ENCODE data around the gene SMG6.
"Not testable (repeated sequence)": the region's sequence is repeated elsewhere in the genome, so short reads cannot be mapped to it uniquely, and the experiment has no call there.

SMG6 gene

DNA sequence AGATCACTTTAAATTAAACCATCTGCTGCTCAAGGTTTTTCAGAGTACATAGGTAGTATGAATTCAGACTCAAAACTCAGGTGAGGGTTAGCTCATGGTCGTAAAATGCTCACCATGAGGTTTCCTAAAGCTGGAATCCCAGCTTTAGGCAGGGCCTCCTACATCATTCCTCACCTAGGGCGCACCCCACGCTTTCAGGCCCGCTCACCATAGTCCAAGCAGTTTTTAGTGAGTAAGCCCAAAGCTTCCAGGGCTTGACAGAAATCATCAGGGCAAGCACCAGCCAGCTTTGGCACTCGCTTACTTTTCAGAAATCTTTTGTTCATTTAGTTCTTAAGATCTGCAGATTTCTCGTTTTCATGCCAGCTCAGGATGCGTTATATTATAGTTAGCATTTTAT is 158.9 kb downstream of the SMG6 start:
- DNase-seq (ENCODE audit: low read depth, low spot score) = no peak

DNA sequence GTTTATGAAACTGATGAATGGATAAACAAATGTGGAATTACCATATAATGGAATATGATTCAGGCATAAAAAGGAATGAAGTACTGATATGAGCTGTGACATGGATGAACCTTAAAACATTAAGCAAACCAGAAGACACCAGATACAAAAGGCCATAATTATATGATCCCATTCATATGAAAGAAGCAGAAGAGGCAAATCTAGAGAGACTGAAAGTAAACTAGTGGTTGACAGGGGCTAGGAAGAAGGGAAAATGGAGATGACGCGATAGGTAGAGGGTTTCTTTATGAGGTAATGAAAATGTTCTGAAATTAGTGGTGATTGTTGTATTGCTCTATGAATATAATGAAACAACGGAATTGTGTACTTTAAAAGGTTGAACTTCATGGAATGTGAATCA is 160.3 kb downstream of the SMG6 start:
- no peak for DNase-seq (ENCODE audit: low read depth, low spot score)

DNA sequence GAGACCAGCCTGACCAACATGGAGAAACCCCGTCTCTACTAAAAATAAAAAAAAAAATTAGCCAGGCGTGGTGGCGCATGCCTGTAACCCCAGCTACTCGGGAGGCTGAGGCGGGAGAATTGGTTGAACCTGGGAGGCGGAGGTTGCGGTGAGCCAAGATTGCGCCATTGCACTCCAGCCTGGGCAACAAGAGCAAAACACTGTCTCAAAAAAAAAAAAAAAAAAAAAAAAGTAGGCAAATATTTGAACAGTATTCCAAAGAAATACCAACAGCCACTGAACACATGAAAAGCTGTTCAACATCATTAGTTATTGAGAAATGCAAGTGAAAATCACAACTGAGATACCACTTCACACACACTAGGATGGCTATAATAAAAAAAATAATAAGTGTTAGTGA is 160.9 kb downstream of the SMG6 start:
- not testable (repeated sequence) for DNase-seq (ENCODE audit: low read depth, low spot score)

DNA sequence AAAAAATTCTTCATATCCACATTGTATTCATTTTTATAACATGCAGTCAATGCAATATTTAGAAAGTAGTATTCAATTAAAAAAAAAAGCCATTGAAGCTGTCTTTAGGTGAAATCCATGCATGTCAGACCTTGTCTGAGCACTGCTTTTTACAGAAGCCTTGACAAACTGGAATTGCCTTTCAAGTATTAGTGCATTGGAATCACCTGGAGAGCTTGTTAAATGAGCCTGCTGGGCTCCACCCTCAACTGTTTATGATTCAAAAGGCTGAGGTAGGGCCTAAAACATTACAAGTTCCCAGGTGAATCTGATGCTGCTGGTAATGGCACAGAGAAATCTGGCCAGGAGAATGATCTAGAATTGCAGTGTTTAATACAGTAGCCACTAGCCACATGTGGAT is 162.9 kb downstream of the SMG6 start:
- no peak for DNase-seq (ENCODE audit: low read depth, low spot score)

DNA sequence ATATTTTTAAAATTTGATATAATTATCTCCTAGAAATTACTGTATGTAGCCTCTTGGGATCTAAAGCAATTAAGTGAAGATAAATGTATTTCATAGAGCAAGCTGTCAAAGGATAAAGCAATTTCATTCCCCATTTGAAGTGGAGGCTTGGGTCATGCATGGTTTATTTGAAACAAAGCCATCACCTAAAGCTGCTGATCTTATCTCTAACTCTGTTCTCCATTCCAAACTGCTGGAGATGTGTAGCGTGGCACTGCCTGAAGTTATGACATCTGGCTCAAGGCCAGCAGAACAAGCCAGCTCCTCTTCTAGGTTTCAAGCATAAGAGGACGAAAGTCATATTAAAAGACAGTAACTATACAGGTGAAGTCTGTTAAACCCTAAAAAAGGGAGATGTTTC is 164.8 kb downstream of the SMG6 start:
- no peak for DNase-seq (ENCODE audit: low read depth, low spot score)

DNA sequence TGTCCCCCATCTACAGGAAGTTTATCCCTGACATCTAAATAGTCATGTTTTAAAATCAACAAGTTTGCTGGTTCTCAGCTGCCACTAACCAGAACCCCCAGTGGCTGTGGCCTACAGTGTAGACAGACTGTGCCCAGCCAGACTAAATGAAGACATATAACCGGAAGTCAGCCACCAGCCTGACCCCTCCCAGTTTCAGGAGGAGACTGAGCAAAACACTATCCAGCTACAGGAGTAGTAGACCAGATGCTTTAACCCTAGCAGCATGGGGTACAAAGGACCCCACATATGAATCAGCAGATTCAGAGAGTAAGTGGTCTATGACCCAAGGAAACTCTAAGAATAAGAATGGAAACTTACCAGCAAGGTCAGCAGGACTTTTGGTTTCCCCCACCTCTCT is 165.3 kb downstream of the SMG6 start:
- DNase-seq (ENCODE audit: low read depth, low spot score) = no peak

DNA sequence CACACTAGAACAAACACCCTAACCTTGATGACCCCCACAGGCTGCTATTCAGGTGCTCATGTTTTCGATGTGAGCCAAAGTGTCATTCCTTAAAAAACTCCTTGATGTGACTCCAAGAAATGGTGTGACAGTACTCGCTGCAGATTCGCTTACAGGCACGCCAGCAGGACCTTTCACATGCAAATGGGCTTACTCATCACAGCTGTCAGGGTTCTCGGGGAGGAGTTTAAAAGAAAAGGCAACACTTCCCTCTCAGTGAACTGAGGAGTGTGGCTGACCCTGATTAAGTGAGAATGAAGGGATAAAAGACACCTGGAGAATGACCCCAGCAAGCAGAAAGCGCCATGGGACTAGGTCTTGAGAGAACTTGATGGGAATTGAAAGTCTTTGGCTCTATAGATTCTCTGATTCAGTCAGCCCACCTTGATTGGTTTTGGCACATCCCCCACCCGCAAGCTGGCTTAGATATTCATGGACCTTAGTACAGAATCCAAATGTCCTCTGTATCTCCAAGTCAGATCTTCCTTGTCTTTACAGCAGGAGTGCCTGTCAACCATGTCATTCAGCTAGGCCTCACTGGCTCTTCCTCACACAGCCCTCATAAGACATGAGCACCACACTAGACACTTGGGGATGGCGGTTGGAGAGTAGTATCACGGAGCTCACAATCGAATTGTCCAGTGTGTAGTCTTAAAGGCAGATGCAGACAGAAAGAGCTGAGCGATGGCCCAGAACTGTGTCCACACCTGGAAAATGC is 166.1 kb downstream of the SMG6 start:
- DNase-seq (ENCODE audit: low read depth, low spot score) = no peak

DNA sequence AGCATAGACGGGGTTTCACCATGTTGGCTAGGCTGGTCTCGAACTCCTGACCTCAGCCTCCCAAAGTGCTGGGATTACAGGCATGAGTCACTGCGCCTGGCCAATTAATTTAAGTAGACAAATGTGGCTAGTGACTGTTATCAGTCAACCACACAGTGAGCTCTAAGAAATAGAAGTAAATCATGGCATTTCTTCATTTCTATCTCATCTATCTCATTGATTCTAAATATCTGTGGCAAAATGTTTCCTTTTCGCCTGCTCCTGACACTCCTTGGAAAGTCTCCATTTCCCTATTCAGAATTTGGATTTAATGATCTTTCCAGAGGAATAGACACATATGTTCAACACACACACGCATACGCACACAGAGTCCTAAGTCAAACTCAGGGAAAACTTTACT is 167.3 kb downstream of the SMG6 start:
- no peak for DNase-seq (ENCODE audit: low read depth, low spot score)

DNA sequence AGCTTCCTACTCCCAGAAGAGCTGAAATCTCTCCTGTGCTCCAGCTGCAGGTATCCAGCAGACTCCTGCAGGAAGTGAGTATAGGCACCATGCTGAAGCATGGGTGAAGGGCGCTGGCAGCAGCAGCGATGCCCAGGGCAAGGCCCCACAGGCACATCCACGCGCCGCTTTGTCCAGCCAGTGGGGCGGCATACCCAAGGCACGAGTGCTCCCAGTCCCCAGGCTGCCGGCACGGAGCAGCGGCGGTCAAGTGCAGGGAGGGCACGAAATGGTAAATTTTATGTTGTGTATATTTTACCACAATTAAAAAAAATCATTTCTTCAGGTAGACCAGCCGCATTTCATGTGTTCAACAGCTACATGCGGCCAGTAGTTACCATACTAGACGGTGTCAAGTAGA is 175.6 kb downstream of the SMG6 start:
- DNase-seq (ENCODE audit: low read depth, low spot score) = no peak

DNA sequence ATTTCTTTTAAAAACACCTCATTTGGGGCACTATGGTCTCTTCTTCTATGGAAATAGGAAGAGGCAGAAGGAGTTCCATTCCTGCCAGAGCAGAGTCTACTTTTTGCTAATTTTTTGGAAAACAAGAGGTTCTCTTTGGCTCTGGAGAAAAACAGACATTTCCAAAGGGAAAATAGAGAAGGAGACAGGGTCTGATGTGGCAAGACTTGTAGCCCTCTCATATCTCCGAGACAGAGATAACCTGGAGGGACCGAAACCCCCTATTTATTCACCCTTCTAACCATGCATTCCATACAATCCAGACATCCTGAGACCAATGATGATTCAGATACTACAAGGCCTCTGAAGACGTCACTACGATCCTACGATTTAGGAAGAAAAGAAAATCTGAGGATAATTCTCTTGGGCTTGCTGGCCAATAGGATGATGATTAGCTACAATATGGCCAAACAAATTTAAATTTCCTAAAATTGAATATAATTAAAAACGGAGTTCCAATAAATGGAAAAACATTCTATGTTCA is 178.5 kb downstream of the SMG6 start:
- DNase-seq (ENCODE audit: low read depth, low spot score) = no peak

DNA sequence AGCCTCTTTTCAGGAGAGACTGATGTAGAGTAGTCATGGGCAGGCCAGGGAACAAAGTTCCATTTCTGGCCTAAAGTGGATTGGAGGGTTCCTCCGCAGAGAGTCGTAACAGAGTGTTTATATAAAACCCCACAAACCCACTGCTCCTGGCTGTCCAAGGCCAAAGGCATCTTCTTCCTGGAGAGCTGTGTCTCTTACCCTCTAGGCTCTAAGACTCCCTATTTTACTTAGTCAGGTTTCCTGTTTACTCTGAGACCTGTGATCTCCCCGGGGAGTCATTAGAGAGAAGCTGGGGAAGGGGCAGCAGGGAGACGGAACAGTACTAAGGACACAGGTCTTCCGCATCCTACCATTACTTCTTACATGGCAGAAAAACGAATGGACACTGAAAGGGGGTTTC is 179.2 kb downstream of the SMG6 start:
- no peak for DNase-seq (ENCODE audit: low read depth, low spot score)

DNA sequence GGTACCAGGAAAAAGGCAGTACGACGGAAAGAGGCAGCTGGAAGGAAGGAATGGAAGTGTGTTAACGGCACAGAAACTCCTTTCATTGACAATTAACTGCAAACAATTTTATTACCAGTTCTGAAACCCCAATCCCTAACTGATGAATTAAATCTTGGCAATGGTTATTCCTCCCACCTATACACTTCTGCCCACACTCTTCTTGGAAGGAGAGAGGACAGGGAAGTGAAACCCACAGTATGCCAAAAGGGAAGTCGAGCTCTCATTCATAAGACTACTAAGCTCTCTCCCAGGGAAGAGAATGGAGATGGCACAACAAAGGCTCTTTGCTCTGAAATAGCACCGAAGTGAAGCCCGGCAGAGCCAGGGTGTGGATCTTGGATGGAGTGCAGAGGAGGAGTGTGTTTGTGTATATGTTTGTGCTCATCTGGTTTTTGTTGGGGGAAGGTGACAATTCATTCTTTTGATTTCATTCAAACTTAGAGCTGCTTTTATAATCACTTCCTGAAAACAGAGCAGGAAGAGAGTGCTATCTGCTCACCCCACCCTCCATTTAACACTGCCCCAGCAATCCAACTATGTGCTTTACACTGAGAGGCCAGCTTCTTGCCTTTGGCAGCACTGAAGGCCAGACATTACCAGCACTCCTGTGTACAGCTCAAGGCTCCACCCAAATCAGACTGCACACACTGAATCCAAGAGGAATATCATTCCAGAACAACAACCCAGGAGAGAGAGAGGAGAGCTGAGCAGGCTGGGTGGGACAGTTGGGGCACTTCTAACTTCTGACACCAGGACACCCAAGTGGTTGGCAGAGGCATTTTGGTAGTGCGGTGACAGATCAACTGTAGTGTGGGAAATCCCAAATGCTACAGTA is 180.0 kb downstream of the SMG6 start:
- no peak for DNase-seq (ENCODE audit: low read depth, low spot score)

DNA sequence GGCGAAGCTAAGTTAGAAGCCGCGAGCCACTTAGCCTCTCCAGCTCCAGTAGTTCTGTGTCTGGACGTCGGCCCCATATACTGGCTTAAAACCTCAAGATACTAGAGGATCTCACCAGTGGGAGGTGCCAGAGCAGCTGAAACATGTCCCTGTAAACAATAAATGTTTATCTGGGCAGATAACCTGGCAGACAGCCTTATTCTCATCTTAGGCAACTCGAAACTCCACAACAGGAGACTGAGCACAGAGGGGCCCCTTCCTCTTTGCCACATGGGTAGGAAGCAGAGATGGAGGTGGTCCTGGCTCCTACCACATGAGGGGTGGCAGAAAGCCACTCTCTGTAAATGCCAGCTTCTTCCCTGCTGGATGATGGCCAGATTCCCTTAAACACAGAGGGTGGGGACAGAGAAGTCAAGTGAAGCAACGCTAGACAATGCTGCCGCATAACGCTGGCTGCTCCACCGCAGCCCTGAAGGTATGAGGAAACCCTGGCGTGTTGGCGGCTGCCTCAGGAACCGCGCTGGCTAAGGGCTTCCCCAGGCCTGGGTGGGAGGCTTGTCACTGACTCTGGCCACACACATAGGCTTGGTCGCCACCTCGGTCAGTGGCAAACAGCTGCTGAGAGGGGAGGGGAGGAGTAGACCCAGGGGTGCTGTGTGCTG is 180.8 kb downstream of the SMG6 start:
- peak; percentile 53 for DNase-seq (ENCODE audit: low read depth, low spot score)

DNA sequence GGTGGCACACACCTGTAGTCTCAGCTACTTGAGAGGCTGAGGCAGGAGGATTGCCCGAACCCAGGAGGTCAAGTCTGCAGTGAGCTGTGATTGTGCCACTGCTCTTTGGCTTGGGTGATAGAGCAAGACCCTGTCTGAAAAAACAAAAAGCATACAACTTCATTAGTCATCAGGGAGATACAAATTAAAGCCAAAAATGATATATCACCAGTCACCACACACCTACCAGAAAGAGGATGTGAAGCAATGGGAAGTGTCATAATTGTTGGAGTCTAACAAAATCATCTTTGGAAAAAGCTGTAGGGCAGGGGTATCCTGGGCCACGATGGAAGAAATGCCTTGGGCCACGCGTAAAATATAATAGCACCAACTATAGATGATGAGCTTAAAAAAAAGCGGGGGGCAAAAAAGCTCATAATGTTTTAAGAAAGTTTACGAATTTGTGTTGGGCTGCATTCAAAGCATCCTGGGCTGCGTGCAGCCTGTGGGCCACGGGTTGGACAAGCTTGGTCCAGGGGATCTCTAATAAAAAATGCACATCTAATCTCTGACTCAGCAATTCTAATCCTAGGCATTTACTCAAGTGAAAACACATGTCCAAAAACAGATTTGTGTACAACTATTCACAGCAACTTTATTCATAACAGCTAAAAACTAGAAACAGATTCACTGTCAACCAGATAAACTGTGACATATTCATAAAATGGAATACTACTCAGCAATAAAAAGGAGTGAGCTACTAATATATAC is 182.8 kb downstream of the SMG6 start:
- DNase-seq (ENCODE audit: low read depth, low spot score) = no peak

DNA sequence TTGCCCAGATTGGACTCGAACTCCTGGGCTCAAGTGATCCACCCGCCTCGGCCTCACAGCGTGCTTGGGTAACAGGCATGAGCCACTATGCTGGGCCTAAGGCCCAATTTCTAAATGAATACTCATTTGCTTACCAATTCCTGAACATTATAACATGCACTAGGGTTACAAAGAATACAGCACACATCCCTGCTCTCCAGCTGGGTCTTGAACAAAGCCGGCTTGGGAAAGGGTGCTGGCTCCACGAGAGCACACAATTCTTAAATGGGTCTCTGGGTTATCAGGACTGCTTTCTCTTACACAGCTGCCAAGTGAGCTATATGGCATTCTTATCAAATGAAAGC is 190.3 kb downstream of the SMG6 start:
- DNase-seq (ENCODE audit: low read depth, low spot score) = no peak

DNA sequence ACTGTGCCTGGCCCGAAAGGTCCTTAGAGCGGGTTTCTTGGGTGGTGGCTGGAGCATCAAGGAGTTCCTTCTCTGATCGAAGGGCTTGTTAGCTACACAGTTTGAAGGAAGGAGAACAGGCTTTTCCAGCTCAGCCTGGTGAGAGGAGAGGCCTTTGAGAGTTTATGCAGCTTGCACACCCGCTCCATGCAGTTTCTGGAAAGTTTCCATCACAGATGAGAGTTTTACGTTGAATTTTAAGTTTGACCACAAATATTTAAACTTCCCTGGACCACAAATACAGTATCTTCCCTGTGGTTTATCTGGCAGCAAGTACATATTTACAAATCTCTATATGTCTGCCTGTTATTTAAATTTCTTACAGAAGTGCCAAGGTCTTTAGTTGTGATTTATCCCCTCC is 191.9 kb downstream of the SMG6 start:
- DNase-seq (ENCODE audit: low read depth, low spot score) = no peak

DNA sequence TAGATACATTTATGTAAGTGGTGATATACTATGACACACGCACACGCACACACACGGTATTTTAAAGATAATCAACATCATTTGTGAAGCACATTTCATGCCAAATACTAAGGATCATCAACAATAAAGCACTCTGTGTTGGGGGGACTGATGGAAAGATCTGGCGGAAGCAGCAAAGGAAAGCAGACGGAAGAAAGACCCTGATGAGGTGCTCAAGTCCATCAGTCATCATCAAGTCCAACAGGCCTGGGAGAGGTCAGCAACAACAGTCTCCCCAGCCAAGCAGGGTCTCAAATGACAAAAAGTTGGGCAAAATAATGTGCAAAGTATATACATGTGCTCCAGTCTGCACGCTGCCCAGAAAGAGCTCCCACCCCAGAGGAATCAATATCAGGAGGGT is 193.1 kb downstream of the SMG6 start:
- no peak for DNase-seq (ENCODE audit: low read depth, low spot score)

DNA sequence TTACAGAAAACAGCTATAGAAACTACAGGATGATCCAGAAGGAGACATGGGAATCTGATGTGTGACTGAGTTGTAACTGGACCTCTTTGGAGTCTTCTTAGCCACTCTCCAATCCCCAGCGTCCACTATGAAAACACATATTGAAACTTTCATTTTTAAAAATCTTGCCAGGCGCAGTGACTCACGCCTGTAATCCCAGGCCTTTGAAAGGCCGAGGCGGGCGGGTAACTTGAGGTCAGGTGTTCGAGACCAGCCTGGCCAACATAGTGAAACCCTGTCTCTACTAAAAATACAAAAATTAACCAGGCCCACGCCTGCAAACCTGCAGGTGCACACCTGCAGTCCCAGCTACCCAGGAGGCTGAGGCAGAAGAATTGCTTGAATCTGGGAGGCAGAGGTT is 195.4 kb downstream of the SMG6 start:
- no peak for DNase-seq (ENCODE audit: low read depth, low spot score)

DNA sequence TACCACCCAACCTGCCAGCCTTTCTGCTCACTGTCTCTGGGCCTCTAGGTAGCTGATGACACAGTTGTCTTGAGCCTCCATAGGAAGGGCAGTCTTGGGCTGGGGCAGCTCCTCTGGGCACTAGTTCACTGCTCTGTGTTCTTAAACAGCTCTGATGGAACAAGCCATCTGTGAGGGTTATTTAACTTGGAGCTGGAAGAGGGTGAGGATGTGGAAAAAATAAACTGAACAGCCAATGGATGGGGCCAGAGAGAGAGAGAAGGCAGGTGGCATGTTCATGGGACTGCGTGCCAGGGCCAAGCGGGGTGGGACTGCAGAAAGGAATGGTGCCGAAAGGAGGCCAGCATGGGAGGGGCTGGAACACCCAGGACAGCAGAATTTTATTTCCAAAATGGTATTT is 196.1 kb downstream of the SMG6 start:
- no peak for DNase-seq (ENCODE audit: low read depth, low spot score)

DNA sequence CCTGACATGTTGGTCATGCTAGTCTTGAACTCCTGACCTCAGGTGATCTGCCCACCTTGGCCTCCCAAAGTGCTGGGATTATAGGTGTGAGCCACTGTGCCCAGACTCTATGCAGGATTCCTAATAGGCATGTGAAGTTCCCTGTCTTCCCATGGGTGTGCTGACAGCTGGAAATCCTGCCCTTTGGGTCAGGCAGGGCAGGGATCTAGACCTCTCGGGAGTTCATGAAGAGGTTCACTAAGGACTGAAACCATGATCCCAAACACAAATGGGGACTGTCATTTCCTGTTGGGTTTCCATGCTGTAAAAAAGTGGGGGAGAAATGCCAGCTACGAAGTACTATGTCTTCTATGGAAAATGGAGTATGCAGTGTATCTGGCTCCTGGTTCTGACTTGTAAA is 196.5 kb downstream of the SMG6 start:
- no peak for DNase-seq (ENCODE audit: low read depth, low spot score)

DNA sequence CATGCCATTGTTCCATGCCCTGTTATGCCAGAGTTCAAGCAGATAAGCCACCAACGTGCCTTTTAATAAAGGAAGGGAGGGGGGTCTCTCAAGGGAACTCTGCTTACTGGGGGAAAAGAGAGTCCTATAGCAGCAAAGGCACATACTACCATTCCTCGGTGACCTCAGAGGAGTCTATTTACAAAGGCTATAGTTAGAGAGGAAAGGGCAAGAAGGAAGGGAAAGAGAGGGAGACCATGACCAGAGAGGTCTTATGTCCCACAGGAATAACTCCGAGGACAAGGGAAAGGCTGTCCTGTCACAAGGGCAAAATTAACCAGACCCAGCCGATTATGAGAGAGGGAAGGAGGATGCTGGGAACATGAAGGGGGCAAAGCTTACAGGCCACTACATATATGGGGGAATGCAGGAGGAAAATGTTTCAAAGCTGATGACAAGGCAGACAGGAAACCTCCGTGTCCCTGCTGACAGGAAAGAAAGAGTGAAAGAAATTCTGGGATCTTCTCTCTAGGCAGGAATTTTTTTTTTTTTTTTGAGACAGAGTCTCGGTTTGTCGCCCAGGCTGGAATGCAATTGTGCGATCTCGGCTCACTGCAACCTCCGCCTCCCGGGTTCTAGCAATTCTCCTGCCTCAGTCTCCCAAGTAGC is 197.2 kb downstream of the SMG6 start:
- no peak for DNase-seq (ENCODE audit: low read depth, low spot score)
